Glutamatergic neuron (in vitro differentiated cells): ENCODE results near the gene ATP2B2. TPM values are rescaled to one million over a fixed set of nuclear protein-coding genes. Genes with fewer than 3 reads are reported as not detected.

Source experiments
- DNase-seq: peaks from one replicate; pipeline ENCODE4 v3.0.0; 2022
- H3K27ac Mint-ChIP-seq: one replicate; pipeline ENCODE4 v1.8.0; 2020; ENCODE audit warnings: mild to moderate bottlenecking, mixed read lengths, inconsistent platforms; ENCODE audit not compliant: unreplicated experiment
- H3K27me3 Mint-ChIP-seq: one replicate; pipeline ENCODE4 v1.8.0; 2020; ENCODE audit warnings: mild to moderate bottlenecking, moderate library complexity, mixed read lengths, inconsistent platforms; ENCODE audit not compliant: unreplicated experiment
- H3K36me3 Mint-ChIP-seq: one replicate; pipeline ENCODE4 v1.8.0; 2020; ENCODE audit warnings: mild to moderate bottlenecking, mixed read lengths, inconsistent platforms; ENCODE audit not compliant: unreplicated experiment
- H3K4me1 Mint-ChIP-seq: one replicate; pipeline ENCODE4 v1.8.0; 2020; ENCODE audit warnings: mild to moderate bottlenecking, low read depth, mixed read lengths, inconsistent platforms; ENCODE audit not compliant: unreplicated experiment
- H3K4me3 Mint-ChIP-seq: one replicate; pipeline ENCODE4 v1.8.0; 2020; ENCODE audit warnings: mild to moderate bottlenecking, mixed read lengths, inconsistent platforms; ENCODE audit not compliant: unreplicated experiment
- H3K9me3 Mint-ChIP-seq: one replicate; pipeline ENCODE4 v1.8.0; 2020; ENCODE audit warnings: mild to moderate bottlenecking, moderate library complexity, mixed read lengths, inconsistent platforms; ENCODE audit not compliant: unreplicated experiment
- total RNA-seq: library from RNA; stranded (reverse); fragmentation: NEBNext Ultra II Directional; extraction: Animal tissue kit (Norgen Biotek cat#: 25700); gene quantifications from one replicate; pipeline ENCODE4 v1.2.1, GENCODE V29; 2021; ENCODE audit not compliant: unreplicated experiment
- TF ChIP-seq, protein P1 (sequence below): fragments of 200-600 bp; sonication (generic); IDR thresholded peaks from one replicate; pipeline ENCODE4 v1.5.0; 2021; ENCODE audit not compliant: partially characterized antibody, unreplicated experiment

Gene ATP2B2
- total RNA-seq, 1 donor from 2014 or later: 31.2 TPM

DNA sequence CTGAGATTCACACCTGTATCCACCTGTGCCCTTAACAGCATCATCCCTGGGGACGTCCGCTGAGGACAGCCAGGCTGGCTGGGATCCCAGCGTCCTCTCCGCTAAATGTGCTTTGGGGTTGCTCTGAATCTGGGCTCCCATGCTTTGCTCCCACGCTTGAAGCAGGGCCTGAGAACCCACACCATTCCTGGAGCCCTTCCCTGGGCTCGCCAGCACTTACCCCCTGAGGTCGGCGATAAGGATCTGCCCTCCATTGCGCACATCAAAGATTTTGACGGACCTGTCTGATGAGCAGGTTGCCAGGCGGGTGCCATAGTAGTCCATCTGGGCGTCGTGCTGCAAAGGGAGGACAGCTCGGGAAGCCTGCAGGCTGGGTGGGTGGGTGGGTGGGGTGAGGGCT, 190.3 kb downstream of the ATP2B2 start:
- DNase-seq: no peak

DNA sequence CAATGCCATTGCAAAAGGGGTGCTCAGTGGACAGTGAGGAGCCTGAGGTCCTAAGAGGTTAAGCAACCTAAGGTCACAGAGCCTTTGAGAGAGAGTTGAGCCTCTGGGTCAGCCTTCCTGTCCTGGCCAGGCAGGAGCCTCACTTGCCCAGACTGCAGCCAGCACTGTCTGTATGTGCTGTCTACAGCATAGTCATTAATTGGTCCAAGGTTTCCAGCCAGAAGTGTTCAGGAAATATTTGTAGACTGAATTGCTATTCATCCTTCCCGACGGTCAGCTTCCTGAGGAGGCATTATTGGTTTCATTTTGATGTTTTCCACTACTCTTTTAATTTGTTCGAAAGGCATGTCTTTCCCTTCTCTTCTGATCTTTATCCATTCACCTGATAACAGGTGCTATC, 192.5 kb downstream of the ATP2B2 start:
- H3K4me1 Mint-ChIP-seq: no peaks in the 10 kb centered on the region
- no peaks in the 10 kb centered on the region for H3K36me3 Mint-ChIP-seq
- TF ChIP-seq, protein P1, sequence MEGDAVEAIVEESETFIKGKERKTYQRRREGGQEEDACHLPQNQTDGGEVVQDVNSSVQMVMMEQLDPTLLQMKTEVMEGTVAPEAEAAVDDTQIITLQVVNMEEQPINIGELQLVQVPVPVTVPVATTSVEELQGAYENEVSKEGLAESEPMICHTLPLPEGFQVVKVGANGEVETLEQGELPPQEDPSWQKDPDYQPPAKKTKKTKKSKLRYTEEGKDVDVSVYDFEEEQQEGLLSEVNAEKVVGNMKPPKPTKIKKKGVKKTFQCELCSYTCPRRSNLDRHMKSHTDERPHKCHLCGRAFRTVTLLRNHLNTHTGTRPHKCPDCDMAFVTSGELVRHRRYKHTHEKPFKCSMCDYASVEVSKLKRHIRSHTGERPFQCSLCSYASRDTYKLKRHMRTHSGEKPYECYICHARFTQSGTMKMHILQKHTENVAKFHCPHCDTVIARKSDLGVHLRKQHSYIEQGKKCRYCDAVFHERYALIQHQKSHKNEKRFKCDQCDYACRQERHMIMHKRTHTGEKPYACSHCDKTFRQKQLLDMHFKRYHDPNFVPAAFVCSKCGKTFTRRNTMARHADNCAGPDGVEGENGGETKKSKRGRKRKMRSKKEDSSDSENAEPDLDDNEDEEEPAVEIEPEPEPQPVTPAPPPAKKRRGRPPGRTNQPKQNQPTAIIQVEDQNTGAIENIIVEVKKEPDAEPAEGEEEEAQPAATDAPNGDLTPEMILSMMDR: no peak
- H3K27me3 Mint-ChIP-seq: no peaks in the 10 kb centered on the region
- H3K9me3 Mint-ChIP-seq: no peaks in the 10 kb centered on the region
- H3K27ac Mint-ChIP-seq: no peak overlapping the region
- no peak for DNase-seq
- H3K4me3 Mint-ChIP-seq: no peak overlapping the region

More for the DNA sequence above, 190.3 kb downstream of the ATP2B2 start:
- Mint-ChIP-seq H3K4me3 (no peak overlapping the region), H3K36me3 (no peaks in the 10 kb centered on the region), H3K27me3 (no peaks in the 10 kb centered on the region), H3K4me1 (peaks cover 4% of the 10 kb centered on the region), H3K9me3 (no peaks in the 10 kb centered on the region), H3K27ac (no peak overlapping the region)
- TF ChIP-seq, protein P1: no peak

DNA sequence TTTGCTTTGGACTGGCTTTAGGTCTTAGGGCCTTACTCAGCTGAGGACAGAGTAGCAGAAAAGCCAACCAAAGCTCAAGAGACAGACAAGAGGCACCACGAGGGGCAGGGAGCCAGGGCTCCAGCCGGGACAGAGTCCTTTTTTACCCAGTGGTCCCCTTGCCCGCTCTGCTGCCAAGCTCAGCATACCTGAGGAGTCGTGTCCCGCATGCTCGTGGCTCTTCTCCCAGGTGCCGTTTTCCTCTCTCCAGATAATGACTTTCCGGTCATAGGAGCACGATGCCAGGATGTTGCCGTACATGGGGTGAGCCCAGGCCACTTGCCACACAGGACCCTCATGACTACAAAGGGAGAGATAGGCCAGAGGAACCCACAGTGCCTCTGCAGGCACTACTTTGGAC, 193.0 kb downstream of the ATP2B2 start:
- DNase-seq: no peak
- Mint-ChIP-seq H3K36me3 (no peaks in the 10 kb centered on the region), H3K9me3 (no peaks in the 10 kb centered on the region), H3K4me3 (no peak overlapping the region), H3K27me3 (no peaks in the 10 kb centered on the region), H3K4me1 (no peaks in the 10 kb centered on the region), H3K27ac (no peak overlapping the region)
- TF ChIP-seq, protein P1: no peak

DNA sequence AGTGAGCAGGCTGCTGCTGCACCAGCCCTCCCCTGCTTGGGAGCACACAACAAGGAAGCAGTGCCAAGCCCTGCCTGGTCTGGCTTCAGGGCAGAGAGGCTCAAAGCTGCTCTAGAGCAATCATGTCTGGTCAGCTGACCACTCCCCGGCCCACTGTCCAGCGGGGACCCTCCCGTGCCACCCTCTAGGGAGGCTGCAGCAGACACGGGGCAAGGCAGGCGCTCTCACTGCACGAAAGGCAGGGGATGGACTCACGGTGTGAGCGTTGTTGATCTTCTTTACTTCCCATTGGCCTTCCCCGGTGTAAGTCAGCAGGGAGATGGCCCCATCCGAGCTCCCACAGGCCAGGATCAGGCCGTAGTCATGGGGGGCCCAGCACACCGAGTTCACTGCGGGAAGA, 193.7 kb downstream of the ATP2B2 start:
- no peaks in the 10 kb centered on the region for H3K36me3 Mint-ChIP-seq
- TF ChIP-seq, protein P1: no peak
- no peaks in the 10 kb centered on the region for H3K27me3 Mint-ChIP-seq
- H3K4me1 Mint-ChIP-seq: no peaks in the 10 kb centered on the region
- no peak overlapping the region for H3K4me3 Mint-ChIP-seq
- H3K27ac Mint-ChIP-seq: no peak overlapping the region
- H3K9me3 Mint-ChIP-seq: no peaks in the 10 kb centered on the region
- no peak for DNase-seq

DNA sequence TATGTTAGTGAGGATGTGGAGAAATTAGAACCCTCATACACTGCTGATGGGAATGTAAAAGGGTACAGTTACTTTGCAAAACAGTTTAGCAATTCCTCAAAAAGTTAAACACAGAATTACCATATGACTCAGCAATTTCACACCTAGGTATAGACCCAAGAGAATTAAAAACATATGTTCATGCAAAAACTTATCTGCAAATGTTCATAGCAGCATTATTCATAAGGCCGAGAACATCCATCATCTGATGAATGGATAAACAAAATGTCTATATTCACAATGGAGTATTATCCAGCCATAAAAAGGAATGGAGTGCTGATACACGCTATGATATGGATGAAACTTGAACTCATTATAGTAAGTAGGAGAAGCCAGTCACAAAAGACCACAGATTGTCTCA, 194.8 kb downstream of the ATP2B2 start:
- Mint-ChIP-seq H3K4me3 (no peak overlapping the region), H3K4me1 (no peaks in the 10 kb centered on the region), H3K9me3 (no peaks in the 10 kb centered on the region), H3K27ac (no peak overlapping the region), H3K36me3 (no peaks in the 10 kb centered on the region), H3K27me3 (no peaks in the 10 kb centered on the region)
- TF ChIP-seq, protein P1: no peak
- no peak for DNase-seq
